ENCODE data around the gene SCYL3. TPM values are rescaled to one million over a fixed set of nuclear protein-coding genes. Genes with fewer than 3 reads are reported as not detected.

SCYL3 gene
- total and polyA plus RNA-seq, 2 of the 13 experiments (the other 11 are each of a cell fraction or from before 2014, with no cell fraction given): 3.3 to 4.9 TPM

DNA sequence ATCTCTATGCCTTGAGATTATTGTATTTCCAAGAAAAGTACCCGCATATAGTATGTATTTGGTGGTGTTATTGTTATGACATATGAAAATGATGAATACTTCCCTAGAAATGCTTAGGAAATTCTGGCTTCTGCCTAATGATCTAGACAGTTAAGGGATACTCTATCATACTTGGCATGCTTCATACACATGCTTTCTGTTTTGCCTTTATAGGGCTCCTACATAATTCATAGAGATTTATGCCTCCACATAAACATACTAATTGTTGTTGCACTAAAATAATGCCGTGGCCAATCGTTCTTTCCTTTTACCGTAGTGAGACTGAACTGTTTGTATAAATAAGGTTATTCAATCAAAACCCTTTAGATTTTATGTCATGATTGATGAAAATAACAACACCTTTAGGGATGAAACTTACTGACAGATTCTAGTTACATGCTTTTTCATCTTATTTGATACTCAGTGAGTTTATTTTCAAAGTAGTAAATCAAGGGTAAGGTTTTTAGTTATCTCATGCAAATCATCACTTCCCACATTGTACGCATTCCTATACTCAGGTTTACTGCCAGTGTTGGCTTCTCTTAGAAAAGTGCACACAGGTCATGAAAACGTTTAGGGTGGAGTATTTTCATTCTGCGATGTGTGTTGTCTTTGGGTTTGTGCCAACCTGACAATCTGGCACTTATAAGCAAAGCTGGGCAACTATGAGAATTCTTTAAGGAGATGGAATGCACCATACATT, 40.5 kb upstream of the SCYL3 start:
- Histone ChIP-seq H3K27me3 (ENCODE audit: control insufficient read depth in 1 of 2, insufficient read depth in 2 of 2, low read length in 2 of 2) (no peaks in the 10 kb centered on the region), H3K79me2 (ENCODE audit: insufficient read depth, low read length) (no peaks in the 10 kb centered on the region), H3K36me3 (replicated peaks in 1 of 2; ENCODE audit: control insufficient read depth in 1 of 2, insufficient read depth in 2 of 2, low read length in 2 of 2) (no peaks in the 10 kb centered on the region), H2AFZ (ENCODE audit: low read length) (no peak overlapping the region), H3K4me2 (ENCODE audit: low read depth, low read length) (no peak overlapping the region), H3K27ac (ENCODE audit: extremely low read length, insufficient read depth, low read length) (no peak overlapping the region), H4K20me1 (ENCODE audit: insufficient read depth, low read length) (no peaks in the 10 kb centered on the region), H3K9ac (ENCODE audit: insufficient read depth, low read depth, low read length) (no peak overlapping the region), H3K9me3 (ENCODE audit: low read length) (no peaks in the 10 kb centered on the region), H3K4me1 (ENCODE audit: insufficient read depth, low read length) (no peaks in the 10 kb centered on the region), H3K4me3 (replicated peaks in 1 of 3; ENCODE audit: insufficient read depth in 1 of 3, low read depth in 2 of 3, low read length in 3 of 3) (no peak overlapping the region)
- 41% methylated on average over 7 of the region's 7 CpGs for WGBS (ENCODE audit: low lambda C conversion rate)
- no TSS peak for BruUV-seq (replicated peaks)
- POLR2A ChIA-PET: no interaction called here
- DNase-seq (ENCODE audit: low spot score) (no peak), FAIRE-seq (no peak), ATAC-seq (no peak)
- intact Hi-C loops (cut with micrococcal nuclease; ENCODE audit: unreplicated experiment) (no loop called here), in situ Hi-C loops (cut with HindIII; ENCODE audit: extremely low pct_ligation_motif_present, low pct_unique_long_range_greater_than_20kb) (loop anchor here (25.0 kb wide), 1 partner anchor 1003 kb away; the partner anchor contains the start of gene MROH9)
- CTCF ChIA-PET (ENCODE audit: low intra/inter-chr PET ratio, low total read pairs): no interaction called here
- TF ChIP-seq, protein P1, sequence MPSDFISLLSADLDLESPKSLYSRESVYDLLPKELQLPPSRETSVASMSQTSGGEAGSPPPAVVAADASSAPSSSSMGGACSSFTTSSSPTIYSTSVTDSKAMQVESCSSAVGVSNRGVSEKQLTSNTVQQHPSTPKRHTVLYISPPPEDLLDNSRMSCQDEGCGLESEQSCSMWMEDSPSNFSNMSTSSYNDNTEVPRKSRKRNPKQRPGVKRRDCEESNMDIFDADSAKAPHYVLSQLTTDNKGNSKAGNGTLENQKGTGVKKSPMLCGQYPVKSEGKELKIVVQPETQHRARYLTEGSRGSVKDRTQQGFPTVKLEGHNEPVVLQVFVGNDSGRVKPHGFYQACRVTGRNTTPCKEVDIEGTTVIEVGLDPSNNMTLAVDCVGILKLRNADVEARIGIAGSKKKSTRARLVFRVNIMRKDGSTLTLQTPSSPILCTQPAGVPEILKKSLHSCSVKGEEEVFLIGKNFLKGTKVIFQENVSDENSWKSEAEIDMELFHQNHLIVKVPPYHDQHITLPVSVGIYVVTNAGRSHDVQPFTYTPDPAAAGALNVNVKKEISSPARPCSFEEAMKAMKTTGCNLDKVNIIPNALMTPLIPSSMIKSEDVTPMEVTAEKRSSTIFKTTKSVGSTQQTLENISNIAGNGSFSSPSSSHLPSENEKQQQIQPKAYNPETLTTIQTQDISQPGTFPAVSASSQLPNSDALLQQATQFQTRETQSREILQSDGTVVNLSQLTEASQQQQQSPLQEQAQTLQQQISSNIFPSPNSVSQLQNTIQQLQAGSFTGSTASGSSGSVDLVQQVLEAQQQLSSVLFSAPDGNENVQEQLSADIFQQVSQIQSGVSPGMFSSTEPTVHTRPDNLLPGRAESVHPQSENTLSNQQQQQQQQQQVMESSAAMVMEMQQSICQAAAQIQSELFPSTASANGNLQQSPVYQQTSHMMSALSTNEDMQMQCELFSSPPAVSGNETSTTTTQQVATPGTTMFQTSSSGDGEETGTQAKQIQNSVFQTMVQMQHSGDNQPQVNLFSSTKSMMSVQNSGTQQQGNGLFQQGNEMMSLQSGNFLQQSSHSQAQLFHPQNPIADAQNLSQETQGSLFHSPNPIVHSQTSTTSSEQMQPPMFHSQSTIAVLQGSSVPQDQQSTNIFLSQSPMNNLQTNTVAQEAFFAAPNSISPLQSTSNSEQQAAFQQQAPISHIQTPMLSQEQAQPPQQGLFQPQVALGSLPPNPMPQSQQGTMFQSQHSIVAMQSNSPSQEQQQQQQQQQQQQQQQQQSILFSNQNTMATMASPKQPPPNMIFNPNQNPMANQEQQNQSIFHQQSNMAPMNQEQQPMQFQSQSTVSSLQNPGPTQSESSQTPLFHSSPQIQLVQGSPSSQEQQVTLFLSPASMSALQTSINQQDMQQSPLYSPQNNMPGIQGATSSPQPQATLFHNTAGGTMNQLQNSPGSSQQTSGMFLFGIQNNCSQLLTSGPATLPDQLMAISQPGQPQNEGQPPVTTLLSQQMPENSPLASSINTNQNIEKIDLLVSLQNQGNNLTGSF (CRISPR knock-in tag; IDR thresholded peaks at IDR 0.05): no peak
- no peak for TF ChIP-seq CAMTA2 (CRISPR knock-in tag; IDR thresholded peaks at IDR 0.05; ENCODE audit: borderline replicate concordance)
- TF ChIP-seq, protein P2, sequence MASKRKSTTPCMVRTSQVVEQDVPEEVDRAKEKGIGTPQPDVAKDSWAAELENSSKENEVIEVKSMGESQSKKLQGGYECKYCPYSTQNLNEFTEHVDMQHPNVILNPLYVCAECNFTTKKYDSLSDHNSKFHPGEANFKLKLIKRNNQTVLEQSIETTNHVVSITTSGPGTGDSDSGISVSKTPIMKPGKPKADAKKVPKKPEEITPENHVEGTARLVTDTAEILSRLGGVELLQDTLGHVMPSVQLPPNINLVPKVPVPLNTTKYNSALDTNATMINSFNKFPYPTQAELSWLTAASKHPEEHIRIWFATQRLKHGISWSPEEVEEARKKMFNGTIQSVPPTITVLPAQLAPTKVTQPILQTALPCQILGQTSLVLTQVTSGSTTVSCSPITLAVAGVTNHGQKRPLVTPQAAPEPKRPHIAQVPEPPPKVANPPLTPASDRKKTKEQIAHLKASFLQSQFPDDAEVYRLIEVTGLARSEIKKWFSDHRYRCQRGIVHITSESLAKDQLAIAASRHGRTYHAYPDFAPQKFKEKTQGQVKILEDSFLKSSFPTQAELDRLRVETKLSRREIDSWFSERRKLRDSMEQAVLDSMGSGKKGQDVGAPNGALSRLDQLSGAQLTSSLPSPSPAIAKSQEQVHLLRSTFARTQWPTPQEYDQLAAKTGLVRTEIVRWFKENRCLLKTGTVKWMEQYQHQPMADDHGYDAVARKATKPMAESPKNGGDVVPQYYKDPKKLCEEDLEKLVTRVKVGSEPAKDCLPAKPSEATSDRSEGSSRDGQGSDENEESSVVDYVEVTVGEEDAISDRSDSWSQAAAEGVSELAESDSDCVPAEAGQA (IDR thresholded peaks at IDR 0.05; ENCODE audit: low read depth): no peak
- TF ChIP-seq, protein P2 (CRISPR knock-in tag; IDR thresholded peaks at IDR 0.05; ENCODE audit: borderline replicate concordance): no peak
- no peak for TF ChIP-seq ZNF17 (CRISPR knock-in tag; IDR thresholded peaks at IDR 0.05)
- TF ChIP-seq, protein P3, sequence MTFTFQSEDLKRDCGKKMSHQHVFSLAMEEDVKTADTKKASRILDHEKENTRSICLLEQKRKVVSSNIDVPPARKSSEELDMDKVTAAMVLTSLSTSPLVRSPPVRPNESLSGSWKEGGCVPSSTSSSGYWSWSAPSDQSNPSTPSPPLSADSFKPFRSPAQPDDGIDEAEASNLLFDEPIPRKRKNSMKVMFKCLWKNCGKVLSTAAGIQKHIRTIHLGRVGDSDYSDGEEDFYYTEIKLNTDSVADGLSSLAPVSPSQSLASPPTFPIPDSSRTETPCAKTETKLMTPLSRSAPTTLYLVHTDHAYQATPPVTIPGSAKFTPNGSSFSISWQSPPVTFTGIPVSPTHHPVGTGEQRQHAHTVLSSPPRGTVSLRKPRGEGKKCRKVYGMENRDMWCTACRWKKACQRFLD (CRISPR knock-in tag; IDR thresholded peaks at IDR 0.05; ENCODE audit: borderline replicate concordance): no peak
- no peak for TF ChIP-seq ZNF607 (CRISPR knock-in tag; IDR thresholded peaks at IDR 0.05; ENCODE audit: borderline replicate concordance)
- no peak for TF ChIP-seq ZSCAN31 (CRISPR knock-in tag; IDR thresholded peaks at IDR 0.05; ENCODE audit: low read depth)
- no peak for TF ChIP-seq MAF1 (CRISPR knock-in tag; IDR thresholded peaks at IDR 0.05; ENCODE audit: borderline replicate concordance)
- TF ChIP-seq AHR (CRISPR knock-in tag; IDR thresholded peaks at IDR 0.05): no peak
- no peak for TF ChIP-seq HNRNPL (IDR thresholded peaks at IDR 0.05; ENCODE audit: low read depth, low read length)
- no peak for TF ChIP-seq THAP11 (CRISPR knock-in tag; IDR thresholded peaks at IDR 0.05)

Measured in HepG2 (cell line).